NOMO-1 (cell line): ENCODE measurements around the gene CFAP77.

Source experiments
- DNase-seq, 2 experiments: peaks; one replicate each; lab custom pipeline; 2025; ENCODE audit not compliant: unreplicated experiment in 2 of 2; lab: John Stamatoyannopoulos, UW

The CFAP77 gene

GRCh38 chr9:132407196-132407595 lies 2.8 kb upstream of the CFAP77 start:
- DNase-seq: no peak

- no peak for DNase-seq
Observed at GRCh38 chr9:132408521-132408920, 1.5 kb upstream of the CFAP77 start.

GRCh38 chr9:132410642-132411041 lies 631 bp downstream of the CFAP77 start:
- no peak for DNase-seq

- peak; percentile 4 to 28 for DNase-seq
Observed at GRCh38 chr9:132411091-132411508, 1.1 kb downstream of the CFAP77 start.

GRCh38 chr9:132412089-132412488 lies 2.1 kb downstream of the CFAP77 start:
- DNase-seq: no peak

- no peak for DNase-seq
Observed at GRCh38 chr9:132413926-132414325, 3.9 kb downstream of the CFAP77 start.

GRCh38 chr9:132414731-132415130 lies 4.7 kb downstream of the CFAP77 start:
- DNase-seq: no peak

- no peak for DNase-seq
Observed at GRCh38 chr9:132415181-132415580, 5.2 kb downstream of the CFAP77 start.

- DNase-seq: no peak
Observed at GRCh38 chr9:132418726-132419363, 8.8 kb downstream of the CFAP77 start.

- DNase-seq: no peak
Observed at GRCh38 chr9:132422574-132422973, 12.6 kb downstream of the CFAP77 start.

- no peak for DNase-seq
Observed at GRCh38 chr9:132423503-132423902, 13.5 kb downstream of the CFAP77 start.

GRCh38 chr9:132424857-132425674 lies 15.1 kb downstream of the CFAP77 start:
- DNase-seq: no peak

- no peak for DNase-seq
Observed at GRCh38 chr9:132425675-132426062, 15.7 kb downstream of the CFAP77 start.

- no peak for DNase-seq
Observed at GRCh38 chr9:132426639-132427414, 16.8 kb downstream of the CFAP77 start.

GRCh38 chr9:132430998-132431397 lies 21.0 kb downstream of the CFAP77 start:
- DNase-seq: no peak

GRCh38 chr9:132434881-132435280 lies 24.9 kb downstream of the CFAP77 start:
- no peak for DNase-seq

- no peak for DNase-seq
Observed at GRCh38 chr9:132439153-132439552, 29.1 kb downstream of the CFAP77 start.

- no peak for DNase-seq
Observed at GRCh38 chr9:132440735-132441134, 30.7 kb downstream of the CFAP77 start.

GRCh38 chr9:132441404-132441803 lies 31.4 kb downstream of the CFAP77 start:
- no peak for DNase-seq

- DNase-seq: no peak
Observed at GRCh38 chr9:132443951-132444607, 34.1 kb downstream of the CFAP77 start.

- no peak for DNase-seq
Observed at GRCh38 chr9:132446887-132447286, 36.9 kb downstream of the CFAP77 start.
